ENCODE results near the gene FGF12.

DNA sequence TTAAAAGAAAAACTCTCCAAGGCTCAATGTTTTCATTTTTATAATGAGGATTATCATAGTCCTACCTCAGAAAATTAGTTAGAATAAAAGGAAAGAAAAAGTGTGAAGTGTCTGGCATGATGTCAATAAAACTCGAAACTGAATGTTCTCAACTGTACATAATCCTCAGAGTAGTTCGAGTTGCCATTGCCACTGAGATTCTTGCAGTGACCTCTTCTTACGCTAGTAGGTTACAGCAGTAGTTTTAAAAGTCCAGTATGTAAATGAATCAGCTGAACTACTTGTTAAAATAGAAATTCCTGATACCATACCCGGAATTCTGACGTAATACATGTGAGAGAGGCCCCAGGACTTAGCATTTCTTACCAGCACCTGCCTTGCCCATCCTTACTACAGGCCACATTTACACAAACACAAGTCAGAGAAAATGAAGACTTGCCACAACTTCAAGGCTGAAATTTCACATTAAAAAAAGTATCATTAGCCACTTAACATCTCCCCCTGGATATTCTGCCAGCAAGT, 502.6 kb downstream of the FGF12 start:
- TF ChIP-seq, protein P1, sequence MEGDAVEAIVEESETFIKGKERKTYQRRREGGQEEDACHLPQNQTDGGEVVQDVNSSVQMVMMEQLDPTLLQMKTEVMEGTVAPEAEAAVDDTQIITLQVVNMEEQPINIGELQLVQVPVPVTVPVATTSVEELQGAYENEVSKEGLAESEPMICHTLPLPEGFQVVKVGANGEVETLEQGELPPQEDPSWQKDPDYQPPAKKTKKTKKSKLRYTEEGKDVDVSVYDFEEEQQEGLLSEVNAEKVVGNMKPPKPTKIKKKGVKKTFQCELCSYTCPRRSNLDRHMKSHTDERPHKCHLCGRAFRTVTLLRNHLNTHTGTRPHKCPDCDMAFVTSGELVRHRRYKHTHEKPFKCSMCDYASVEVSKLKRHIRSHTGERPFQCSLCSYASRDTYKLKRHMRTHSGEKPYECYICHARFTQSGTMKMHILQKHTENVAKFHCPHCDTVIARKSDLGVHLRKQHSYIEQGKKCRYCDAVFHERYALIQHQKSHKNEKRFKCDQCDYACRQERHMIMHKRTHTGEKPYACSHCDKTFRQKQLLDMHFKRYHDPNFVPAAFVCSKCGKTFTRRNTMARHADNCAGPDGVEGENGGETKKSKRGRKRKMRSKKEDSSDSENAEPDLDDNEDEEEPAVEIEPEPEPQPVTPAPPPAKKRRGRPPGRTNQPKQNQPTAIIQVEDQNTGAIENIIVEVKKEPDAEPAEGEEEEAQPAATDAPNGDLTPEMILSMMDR (IDR thresholded peaks at IDR 0.05) = no peak
- TF ChIP-seq POLR2A (IDR thresholded peaks at IDR 0.05) = no peak
